PC-3 (cell line): Measurements from ENCODE around the gene TAGAP. TPM values are rescaled to one million over a fixed set of nuclear protein-coding genes. Genes with fewer than 3 reads are reported as not detected.

Experiments
- ATAC-seq: fragments of 200-7000 bp; cut with Tn5 transposase; 2 replicates; pipeline ENCODE4 v1.9.1; 2020; ENCODE audit warnings: mild to moderate bottlenecking, moderate library complexity
- BruUV-seq: library from RNA; stranded (reverse); fragments of 400-500 nt; replicated peaks from 2 replicates; lab custom pipeline; 2021; lab: Mats Ljungman, UMichigan
- CTCF ChIA-PET: fragments of 300-600 bp; sonication (Branson Sonifier 250); formaldehyde crosslinking; loops from one replicate; lab custom pipeline; 2022; ENCODE audit warnings: antibody characterized with exemption; lab: Charles Lee
- POLR2A ChIA-PET: fragments of 300-600 bp; sonication (Branson Sonifier 250); formaldehyde crosslinking; loops from one replicate; lab custom pipeline; 2022; ENCODE audit warnings: antibody characterized with exemption; ENCODE audit not compliant: unreplicated experiment; lab: Charles Lee
- DNase-seq: peaks from one replicate; pipeline ENCODE4 v3.0.0-alpha.2; 2015
- H2AFZ ChIP-seq: fragments of 300-600 bp; sonication (generic); 2 replicates; pipeline ENCODE4 v1.6.0; 2016; ENCODE audit warnings: antibody characterized with exemption, low read length
- H3F3A ChIP-seq: fragments of 300-600 bp; sonication (generic); one replicate; pipeline ENCODE4 v1.6.0; 2017; ENCODE audit warnings: antibody characterized with exemption, low read length, control low read depth, mild to moderate bottlenecking; ENCODE audit not compliant: unreplicated experiment
- H3K27ac ChIP-seq: fragments of 300-600 bp; sonication (generic); 2 replicates; pipeline ENCODE4 v1.5.1; 2016; ENCODE audit warnings: mild to moderate bottlenecking, low read length
- H3K27me3 ChIP-seq: fragments of 300-600 bp; sonication (generic); 2 replicates; pipeline ENCODE4 v1.6.1; 2016; ENCODE audit warnings: low read length, mixed read lengths
- H3K36me3 ChIP-seq: fragments of 300-600 bp; sonication (generic); 2 replicates; pipeline ENCODE4 v1.6.1; 2016; ENCODE audit warnings: low read depth, mixed run types, low read length, mixed read lengths
- H3K4me1 ChIP-seq: fragments of 300-600 bp; sonication (generic); 2 replicates; pipeline ENCODE4 v1.5.1; 2016; ENCODE audit warnings: low read length; ENCODE audit not compliant: insufficient read depth
- H3K4me2 ChIP-seq: fragments of 300-600 bp; sonication (generic); 2 replicates; pipeline ENCODE4 v1.6.0; 2016; ENCODE audit warnings: low read length
- H3K4me3 ChIP-seq: fragments of 300-600 bp; sonication (generic); 2 replicates; pipeline ENCODE4 v1.5.1; 2016; ENCODE audit warnings: mild to moderate bottlenecking, low read length, mixed read lengths
- H3K79me2 ChIP-seq: fragments of 300-600 bp; sonication (generic); 2 replicates; pipeline ENCODE4 v1.6.1; 2017; ENCODE audit warnings: low read length, mixed read lengths
- H3K9ac ChIP-seq: fragments of 300-600 bp; sonication (generic); 2 replicates; pipeline ENCODE4 v1.6.0; 2016; ENCODE audit warnings: mild to moderate bottlenecking, low read length
- H3K9me2 ChIP-seq: fragments of 300-600 bp; sonication (generic); replicated peaks from 2 replicates; pipeline ENCODE4 v1.6.1; 2016; ENCODE audit warnings: mixed run types, low read length, mixed read lengths
- H3K9me3 ChIP-seq: fragments of 300-600 bp; sonication (generic); 2 replicates; pipeline ENCODE4 v1.6.1; 2016; ENCODE audit warnings: low read length, mixed read lengths
- H4K20me1 ChIP-seq: fragments of 300-600 bp; sonication (generic); 2 replicates; pipeline ENCODE4 v1.6.1; 2016; ENCODE audit warnings: low read length, mixed read lengths
- CTCF ChIP-seq: fragments of 300-600 bp; sonication (generic); conservative IDR thresholded peaks from 2 replicates; pipeline ENCODE4 v1.5.1; 2017; ENCODE audit warnings: antibody characterized with exemption, low read depth, mild to moderate bottlenecking, low read length
- EZH2 ChIP-seq: fragments of 300-600 bp; sonication (generic); IDR thresholded peaks from one replicate; pipeline ENCODE4 v1.6.1; 2017; ENCODE audit warnings: antibody characterized with exemption, mild to moderate bottlenecking, low read length; ENCODE audit not compliant: unreplicated experiment
- EZH2phosphoT487 ChIP-seq: fragments of 300-600 bp; sonication (generic); IDR thresholded peaks from 2 replicates; pipeline ENCODE4 v1.6.1; 2018; ENCODE audit warnings: mild to moderate bottlenecking, antibody characterized with exemption, low read length, borderline replicate concordance
- intact Hi-C: fragments of 100-400 bp; cut with micrococcal nuclease; formaldehyde crosslinking; loops from 2 replicates; pipeline ENCODE4 v1.9.0; 2023
- total RNA-seq: library from RNA; depleted of rRNA; stranded (reverse); fragments of >200 nt; gene quantifications from 2 replicates; pipeline ENCODE4 v1.2.3, GENCODE V29; 2014

Gene TAGAP
- total RNA-seq, 1 experiment from 2014 or later: not detected

- POLR2A ChIA-PET: no interaction called here
Measured at GRCh38 chr6:159008656-159009288, 36.0 kb downstream of the TAGAP start.

GRCh38 chr6:159007510-159007909 is 37.3 kb downstream of the TAGAP start:
- H2AFZ ChIP-seq: no peak overlapping the region
- POLR2A ChIA-PET: no interaction called here
- H3K9me3 ChIP-seq: no peaks in the 10 kb centered on the region
- no peak for TF ChIP-seq EZH2phosphoT487
- ATAC-seq: no peak
- no peak for DNase-seq
- H3K79me2 ChIP-seq: no peaks in the 10 kb centered on the region
- no peaks in the 10 kb centered on the region for H3K36me3 ChIP-seq
- intact Hi-C loops: no loop called here
- H4K20me1 ChIP-seq: no peaks in the 10 kb centered on the region
- no peaks in the 10 kb centered on the region for H3K27me3 ChIP-seq
- peaks cover 4% of the 10 kb centered on the region for H3K4me1 ChIP-seq
- H3K9me2 ChIP-seq: no peaks in the 10 kb centered on the region
- H3K4me2 ChIP-seq: no peak overlapping the region
- BruUV-seq: no TSS peak
- no peak overlapping the region for H3K4me3 ChIP-seq
- CTCF ChIA-PET: interaction anchor here (0.6 kb wide), 1 partner anchor 127 kb away, joined by 3 read pairs; no protein-coding TSS in a partner anchor
- no peak overlapping the region for H3K27ac ChIP-seq
- no peak overlapping the region for H3K9ac ChIP-seq
- H3F3A ChIP-seq: no peaks in the 10 kb centered on the region

More at GRCh38 chr6:159008656-159009288, 36.0 kb downstream of the TAGAP start:
- H2AFZ ChIP-seq: no peak overlapping the region
- no peak overlapping the region for H3K4me3 ChIP-seq
- H4K20me1 ChIP-seq: no peaks in the 10 kb centered on the region
- TF ChIP-seq EZH2phosphoT487: no peak
- TF ChIP-seq EZH2: no peak
- TF ChIP-seq CTCF: peak; percentile 58
- H3F3A ChIP-seq: no peaks in the 10 kb centered on the region
- H3K9me3 ChIP-seq: no peaks in the 10 kb centered on the region
- CTCF ChIA-PET: interaction anchor here (1.0 to 1.4 kb wide), 3 partner anchors 9 to 126 kb away, joined by 4 to 14 read pairs (median 6); partner anchors contain the start of gene RSPH3
- intact Hi-C loops: loop anchor here (1.0 kb wide), 2 partner anchors 96 to 126 kb away; no protein-coding TSS in a partner anchor
- no peak overlapping the region for H3K9ac ChIP-seq
- no peaks in the 10 kb centered on the region for H3K36me3 ChIP-seq
- no peak overlapping the region for H3K27ac ChIP-seq
- BruUV-seq: no TSS peak
- H3K27me3 ChIP-seq: no peaks in the 10 kb centered on the region
- peak; percentile 64 for ATAC-seq
- H3K79me2 ChIP-seq: no peaks in the 10 kb centered on the region
- H3K9me2 ChIP-seq: no peaks in the 10 kb centered on the region
- no peaks in the 10 kb centered on the region for H3K4me1 ChIP-seq
- no peak overlapping the region for H3K4me2 ChIP-seq
- peak; percentile 54 for DNase-seq

GRCh38 chr6:159005436-159005835 is 39.4 kb downstream of the TAGAP start:
- no peaks in the 10 kb centered on the region for H3K9me2 ChIP-seq
- TF ChIP-seq EZH2phosphoT487: no peak
- TF ChIP-seq CTCF: no peak
- no peak for TF ChIP-seq EZH2
- H4K20me1 ChIP-seq: no peaks in the 10 kb centered on the region
- no peaks in the 10 kb centered on the region for H3K27me3 ChIP-seq
- ChIA-PET POLR2A (no interaction called here), CTCF (no interaction called here)
- H3K4me3 ChIP-seq: no peak overlapping the region
- no peaks in the 10 kb centered on the region for H3K36me3 ChIP-seq
- H3K27ac ChIP-seq: no peak overlapping the region
- no TSS peak for BruUV-seq
- DNase-seq (no peak), ATAC-seq (no peak)
- peaks cover 20% of the 10 kb centered on the region for H3K4me1 ChIP-seq
- H3K9me3 ChIP-seq: no peaks in the 10 kb centered on the region
- H3K9ac ChIP-seq: no peak overlapping the region
- no peaks in the 10 kb centered on the region for H3K79me2 ChIP-seq
- intact Hi-C loops: no loop called here
- no peak overlapping the region for H2AFZ ChIP-seq
- H3K4me2 ChIP-seq: no peak overlapping the region
- no peaks in the 10 kb centered on the region for H3F3A ChIP-seq
